K562 (cell line): ENCODE results near the gene RUNDC1. TPM values are rescaled to one million over a fixed set of nuclear protein-coding genes. Genes with fewer than 3 reads are reported as not detected.

ENCODE experiments used
- ATAC-seq: fragments of 200-7000 bp; cut with Tn5 transposase; 3 replicates; pipeline ENCODE4 v1.9.1; 2020; ENCODE audit warnings: moderate library complexity
- BruUV-seq: library from RNA; stranded (reverse); fragments of 400-500 nt; replicated peaks from 2 replicates; lab custom pipeline; 2021; lab: Mats Ljungman, UMichigan
- CTCF ChIA-PET: fragments of 300-600 bp; formaldehyde crosslinking; extraction: SDS; loops from one replicate; lab custom pipeline; 2021; ENCODE audit warnings: low intra/inter-chr PET ratio; lab: Yijun Ruan, JAX
- POLR2A ChIA-PET: fragments of 300-600, 350-650 bp; sonication (Branson Sonifier 250); formaldehyde crosslinking; extraction: SDS; loops from one replicate; lab custom pipeline; 2021; ENCODE audit warnings: antibody characterized with exemption, inconsistent platforms; lab: Yijun Ruan, JAX
- DNase-seq, 4 experiments: peaks; one replicate each; pipeline versions ENCODE4 v3.0.0 to v3.0.0-alpha.2; 2011 to 2018; ENCODE audit warnings: low spot score in 3 of 4, mixed read lengths in 3 of 4; ENCODE audit errors: extremely low read depth in 1 of 4
- FAIRE-seq: peaks from 2 replicates; lab custom pipeline; 2011; peaks lifted over from hg19 to GRCh38; lab: Jason Lieb, UNC
- H2AFZ ChIP-seq: 2 replicates; pipeline ENCODE4 v1.6.0; 2011; ENCODE audit warnings: low read depth, low read length, control low read depth, inconsistent platforms
- H3K27ac ChIP-seq: fragments of 200-600 bp; 3 replicates; pipeline ENCODE4 v1.8.0; 2011; ENCODE audit warnings: low read depth, mild to moderate bottlenecking, control low read depth, inconsistent platforms, low read length, moderate library complexity, mixed read lengths; ENCODE audit errors: extremely low read depth
- H3K27me3 ChIP-seq, 2 experiments: fragments of 300-600 bp in 1 of 2; 2 replicates in 1 of 2; 3 replicates in 1 of 2; pipeline versions ENCODE4 v1.6.0 to v1.8.0; 2011; ENCODE audit warnings: inconsistent platforms in 2 of 2, low read length in 2 of 2, mild to moderate bottlenecking in 1 of 2, mixed read lengths in 1 of 2, moderate library complexity in 1 of 2; ENCODE audit not compliant: control insufficient read depth in 2 of 2, insufficient read depth in 2 of 2
- H3K36me3 ChIP-seq: fragments of 300-600 bp; 3 replicates; pipeline ENCODE4 v1.8.0; 2011; ENCODE audit warnings: mild to moderate bottlenecking, low read length, inconsistent platforms; ENCODE audit not compliant: control insufficient read depth, insufficient read depth
- H3K4me1 ChIP-seq, 2 experiments: fragments of 200-600 bp in 1 of 2; replicated peaks in 1 of 2; 2 replicates in 1 of 2; 3 replicates in 1 of 2; pipeline versions ENCODE4 v1.5.1 to v1.8.0; 2011; ENCODE audit warnings: inconsistent platforms in 2 of 2, low read length in 2 of 2, mild to moderate bottlenecking in 1 of 2, mixed read lengths in 1 of 2, moderate library complexity in 1 of 2; ENCODE audit not compliant: control insufficient read depth in 2 of 2, insufficient read depth in 2 of 2
- H3K4me2 ChIP-seq: 2 replicates; pipeline ENCODE4 v1.6.1; 2011; ENCODE audit warnings: low read length, control low read depth, inconsistent platforms, mixed read lengths; ENCODE audit not compliant: insufficient read depth
- H3K4me3 ChIP-seq: fragments of 200-600 bp; sonication (generic), shearing (Covaris generic); 2 replicates; pipeline ENCODE4 v1.5.1; 2016; ENCODE audit warnings: control low read depth, inconsistent platforms
- H3K79me2 ChIP-seq: fragments of 200-600 bp; 3 replicates; pipeline ENCODE4 v1.8.0; 2011; ENCODE audit warnings: low read length, inconsistent platforms; ENCODE audit not compliant: control insufficient read depth, insufficient read depth
- H3K9ac ChIP-seq, 2 experiments: 2 replicates each; pipeline versions ENCODE4 v1.6.0 to v1.6.1; 2011; ENCODE audit warnings: low read depth in 2 of 2, low read length in 2 of 2, control low read depth in 1 of 2, inconsistent platforms in 1 of 2, mild to moderate bottlenecking in 1 of 2, mixed read lengths in 1 of 2; ENCODE audit not compliant: insufficient read depth in 1 of 2
- H3K9me1 ChIP-seq: one replicate; pipeline ENCODE4 v1.6.0; 2011; ENCODE audit warnings: inconsistent platforms, mild to moderate bottlenecking, low read length, moderate library complexity; ENCODE audit not compliant: control insufficient read depth, insufficient read depth
- H3K9me3 ChIP-seq: replicated peaks from 2 replicates; pipeline ENCODE4 v1.5.1; 2011; ENCODE audit warnings: low read depth, low read length, inconsistent platforms; ENCODE audit not compliant: control insufficient read depth, insufficient read depth
- H4K20me1 ChIP-seq: replicated peaks from 2 replicates; pipeline ENCODE4 v1.6.1; 2011; ENCODE audit warnings: low read length, inconsistent platforms, mixed read lengths; ENCODE audit not compliant: control insufficient read depth, insufficient read depth
- NFIC ChIP-seq: fragments of 450-650 bp; IDR thresholded peaks from 2 replicates; pipeline ENCODE4 v1.6.1; 2017; ENCODE audit warnings: mild to moderate bottlenecking, inconsistent platforms
- TSHZ1 ChIP-seq: fragments of 250-450 bp; sonication (Bioruptor Pico); IDR thresholded peaks from 2 replicates; pipeline ENCODE4 v1.4.0; 2020; ENCODE audit warnings: mild to moderate bottlenecking, moderate library complexity
- WGBS: fragments of 100-300 bp; shearing (Covaris generic); methylation state at CpG from one replicate; pipeline ENCODE4 v1.1.6; 2016; ENCODE audit warnings: low coverage, mixed read lengths; ENCODE audit not compliant: insufficient coverage; ENCODE audit errors: missing lambda C conversion rate; 5-methylcytosine and 5-hydroxymethylcytosine counted together
- in situ Hi-C: fragments of 300-500 bp; cut with MboI; formaldehyde crosslinking; loops from 4 replicates; pipeline ENCODE4 v1.15.0; 2018; ENCODE audit warnings: inconsistent platforms, mixed read lengths
- intact Hi-C: fragments of 100-400 bp; cut with micrococcal nuclease; formaldehyde crosslinking; loops from 2 replicates; pipeline ENCODE4 v1.14.2; 2022
- polyA plus RNA-seq, 8 experiments: library from polyadenylated mRNA; depleted of rRNA in 4 of 8; stranded (reverse) in 5 of 8; unstranded in 3 of 8; fragments of >200 nt; fragmentation: Nextera tagmentation in 2 of 8; fragmentation: Illumina TruSeq in 1 of 8; extraction: Ambion mirVana in 2 of 8; extraction: Trizol in 1 of 8; gene quantifications; 2 replicates each; pipeline versions ENCODE4 v1.2.1 to v1.2.3, GENCODE V29; 2011 to 2014; ENCODE audit warnings: inconsistent platforms in 1 of 8, missing spikeins in 1 of 8
- total RNA-seq, 7 experiments: library from RNA; depleted of rRNA in 6 of 7; stranded (reverse); fragments of >200 nt in 6 of 7; fragmentation: Illumina TruSeq in 2 of 7; extraction: Trizol in 2 of 7; gene quantifications; 2 replicates each; pipeline versions ENCODE4 v1.2.1 to v1.2.3, GENCODE V29; 2011 to 2021; ENCODE audit warnings: low replicate concordance in 1 of 7

RUNDC1 gene
- total and polyA plus RNA-seq, 9 of the 15 experiments (the other 6 are each of a cell fraction or from before 2014, with no cell fraction given) = 3.4 to 12.6 (median 9.4) TPM

GRCh38 chr17:42953669-42954068 is 26.7 kb upstream of the RUNDC1 start:
- Histone ChIP-seq H3K27ac (no peak overlapping the region), H3K9ac (no peak overlapping the region; a peak in 1 of 4 replicates), H3K9me1 (no peaks in the 10 kb centered on the region), H3K36me3 (peaks cover 88% of the 10 kb centered on the region), H3K4me2 (no peak overlapping the region), H4K20me1 (no peaks in the 10 kb centered on the region), H3K9me3 (no peaks in the 10 kb centered on the region), H3K4me3 (no peak overlapping the region), H2AFZ (no peak overlapping the region), H3K27me3 (no peaks in the 10 kb centered on the region), H3K79me2 (no peaks in the 10 kb centered on the region), H3K4me1 (no peaks in the 10 kb centered on the region)
- CTCF ChIA-PET = no interaction called here
- in situ Hi-C loops (no loop called here), intact Hi-C loops (no loop called here)
- no TSS peak for BruUV-seq
- WGBS = 100% methylated on average over 1 of the region's 1 CpG
- POLR2A ChIA-PET = interaction anchor here (1.4 to 2.4 kb wide), 2 partner anchors 10 to 16 kb away, joined by 5 to 9 read pairs; partner anchors contain the start of gene AARSD1
- FAIRE-seq = no peak
- 0 out of 2 replicates have a peak, but pooled peaks have one; percentile 17 for TF ChIP-seq NFIC
- TF ChIP-seq TSHZ1 (CRISPR knock-in tag) = no peak
- DNase-seq = no peak
- no peak for ATAC-seq
